ENCODE measurements around the gene RINL. TPM values are rescaled to one million over a fixed set of nuclear protein-coding genes. Genes with fewer than 3 reads are reported as not detected.
A peak's percentile ranks its signal among the peaks of the same experiment; 100 is the strongest.

The RINL gene
- total and polyA plus RNA-seq, 2 of the 8 experiments (the other 6 are each of a cell fraction or from before 2014, with no cell fraction given), result 11.1 to 11.9 TPM

DNA sequence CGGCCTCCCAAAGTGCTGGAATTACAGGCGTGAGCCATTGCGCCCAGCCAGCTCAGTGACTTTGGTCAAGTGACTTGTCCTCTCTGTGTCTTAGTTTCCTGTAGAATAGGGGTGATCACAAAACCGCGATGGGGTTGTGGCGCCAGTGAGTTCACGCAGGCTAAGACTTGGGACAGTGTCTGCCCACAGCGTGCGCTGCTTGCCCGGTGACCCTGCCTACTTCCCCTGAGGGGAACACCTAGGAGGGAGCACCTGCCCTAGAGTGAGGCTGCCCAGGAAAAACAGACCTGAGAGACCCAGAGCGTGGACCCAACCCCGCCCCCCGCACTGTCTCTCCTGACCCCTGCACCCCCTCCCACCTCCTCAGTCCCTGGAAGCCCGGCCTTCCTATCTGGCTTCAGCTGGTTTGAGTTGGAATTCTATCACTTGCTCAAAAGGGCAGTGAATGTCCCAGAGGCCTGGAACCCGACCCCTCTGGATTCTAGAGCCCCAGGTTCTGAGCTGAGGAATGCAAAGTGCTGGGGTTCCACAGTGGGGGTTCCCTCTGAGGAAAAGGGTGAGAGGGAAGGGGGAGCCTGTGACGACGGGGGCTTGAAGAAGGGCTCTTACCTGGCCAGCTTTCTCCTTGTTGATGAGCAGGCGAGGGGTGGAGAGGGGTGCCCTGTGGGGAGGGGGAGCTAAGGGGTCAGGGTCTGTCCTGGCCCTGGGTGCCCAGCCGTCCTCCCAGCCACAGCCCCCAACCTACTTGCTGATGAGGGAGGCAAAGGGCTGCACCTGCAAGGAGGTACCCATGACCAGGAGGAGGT is 2.2 kb upstream of the RINL start:
- peak; percentile 76; the same call in 1 of the 2 replicates for TF ChIP-seq KDM1A (IDR thresholded peaks at IDR 0.05; ENCODE audit: borderline replicate concordance, low read length)
- TF ChIP-seq RXRA (IDR thresholded peaks at IDR 0.05; ENCODE audit: insufficient read depth, low read depth, low read length), result no peak
- Histone ChIP-seq H3K4me3 (ENCODE audit: extremely low read depth in 1 of 4, insufficient read depth in 2 of 4, low read depth in 3 of 4, low read length in 4 of 4) (no peak overlapping the region), H4K8ac (ENCODE audit: extremely low read depth, insufficient read depth, low read length) (0 out of 2 replicates have a peak overlapping the region, but pooled peaks have one; percentile 21), H2BK5ac (ENCODE audit: low read depth, low read length) (no peak overlapping the region), H3K36me3 (ENCODE audit: control insufficient read depth in 2 of 4, insufficient read depth in 4 of 4, low read length in 3 of 4) (no peaks in the 10 kb centered on the region), H3K23me2 (ENCODE audit: low read depth, low read length) (no peaks in the 10 kb centered on the region), H3K18ac (ENCODE audit: extremely low read depth, low read length) (no peak overlapping the region), H3K14ac (ENCODE audit: insufficient read length) (no peak overlapping the region), H2AFZ (ENCODE audit: low read length) (no peak overlapping the region), H3K27me3 (replicated peaks in 1 of 4; ENCODE audit: control insufficient read depth in 3 of 4, extremely low read depth in 1 of 4, insufficient read depth in 3 of 4, low read length in 3 of 4) (no peaks in the 10 kb centered on the region), H3K23ac (ENCODE audit: insufficient read length) (no peak overlapping the region), H3K9me3 (ENCODE audit: insufficient read depth in 2 of 2, low read depth in 1 of 2, low read length in 1 of 2) (no peaks in the 10 kb centered on the region), H2BK15ac (ENCODE audit: low read length) (no peak overlapping the region), H2BK12ac (ENCODE audit: low read depth, low read length) (no peak overlapping the region), H3K79me1 (ENCODE audit: low read depth, low read length) (no peaks in the 10 kb centered on the region), H3K27ac (ENCODE audit: low read depth, low read length) (no peak overlapping the region), H4K20me1 (replicated peaks in 1 of 2; ENCODE audit: control insufficient read depth in 1 of 2, insufficient read depth in 2 of 2, low read length in 2 of 2) (no peaks in the 10 kb centered on the region), H3K79me2 (ENCODE audit: control insufficient read depth in 1 of 2, insufficient read depth in 2 of 2, low read length in 2 of 2) (no peaks in the 10 kb centered on the region), H4K5ac (ENCODE audit: insufficient read length, low read depth, low read length) (no peak overlapping the region), H3K4me1 (replicated peaks in 1 of 4; ENCODE audit: control insufficient read depth in 3 of 4, insufficient read depth in 4 of 4, low read length in 3 of 4) (peaks cover 0 to 8% (median 3%) of the 10 kb centered on the region in 4 experiments; a peak in 6 of 7 replicates), H2AK5ac (ENCODE audit: low read depth, low read length) (no peak overlapping the region), H2BK20ac (ENCODE audit: low read length) (no peak overlapping the region), H3K4me2 (ENCODE audit: insufficient read depth in 1 of 2, low read depth in 2 of 2, low read length in 2 of 2) (no peak overlapping the region), H3K4ac (replicated peaks; ENCODE audit: insufficient read length, low read depth, low read length) (peak overlapping the region; percentile 38), H3K9ac (replicated peaks in 1 of 4; ENCODE audit: extremely low read depth in 1 of 4, low read depth in 3 of 4, low read length in 3 of 4) (no peak overlapping the region), H4K91ac (replicated peaks; ENCODE audit: insufficient read length, low read length) (no peak overlapping the region), H2BK120ac (replicated peaks; ENCODE audit: low read depth, low read length) (no peak overlapping the region), H3K56ac (replicated peaks; ENCODE audit: insufficient read length, low read depth, low read length) (no peak overlapping the region)
- POLR2A ChIA-PET (ENCODE audit: partially characterized antibody), result interaction anchor here (0.6 to 6.1 kb wide), 5 partner anchors 7 to 194 kb away, joined by 4 to 35 read pairs (median 5); no protein-coding TSS in a partner anchor
- CTCF ChIA-PET (ENCODE audit: partially characterized antibody), result interaction anchor here (0.7 to 7.0 kb wide), 5 partner anchors 8 to 22 kb away, joined by 3 to 97 read pairs (median 7); no protein-coding TSS in a partner anchor
- 83% methylated on average over 14 of the region's 19 CpGs; no CpG with 5 or more reads in 1 of the 2 experiments for WGBS, 2 experiments (ENCODE audit: extremely low coverage in 1 of 2, insufficient coverage in 1 of 2, insufficient read length in 1 of 2, insufficient replicate concordance in 2 of 2, low coverage in 1 of 2, low lambda C conversion rate in 2 of 2, missing lambda C conversion rate in 1 of 2)
- FAIRE-seq (no peak), DNase-seq (ENCODE audit: low read depth in 1 of 2, low spot score in 2 of 2) (no peak)

Data from H1 (cell line).